HG02678 (cell line): Measurements from ENCODE around the gene KLHL26.

ENCODE experiments used
- ATAC-seq: cut with Tn5 transposase; IDR thresholded peaks from one replicate; pipeline ENCODE4 v1.9.1; 2021; ENCODE audit warnings: mild to moderate bottlenecking, moderate library complexity; ENCODE audit not compliant: unreplicated experiment

KLHL26 gene

GRCh38 chr19:18612772-18613588, 23.8 kb upstream of the KLHL26 start, which contains the start of gene TMEM59L:
TMEM59L (plus strand) TSS chr19:18612870; CDS start chr19:18612959, 89 bp downstream.
- no peak for ATAC-seq

DNA sequence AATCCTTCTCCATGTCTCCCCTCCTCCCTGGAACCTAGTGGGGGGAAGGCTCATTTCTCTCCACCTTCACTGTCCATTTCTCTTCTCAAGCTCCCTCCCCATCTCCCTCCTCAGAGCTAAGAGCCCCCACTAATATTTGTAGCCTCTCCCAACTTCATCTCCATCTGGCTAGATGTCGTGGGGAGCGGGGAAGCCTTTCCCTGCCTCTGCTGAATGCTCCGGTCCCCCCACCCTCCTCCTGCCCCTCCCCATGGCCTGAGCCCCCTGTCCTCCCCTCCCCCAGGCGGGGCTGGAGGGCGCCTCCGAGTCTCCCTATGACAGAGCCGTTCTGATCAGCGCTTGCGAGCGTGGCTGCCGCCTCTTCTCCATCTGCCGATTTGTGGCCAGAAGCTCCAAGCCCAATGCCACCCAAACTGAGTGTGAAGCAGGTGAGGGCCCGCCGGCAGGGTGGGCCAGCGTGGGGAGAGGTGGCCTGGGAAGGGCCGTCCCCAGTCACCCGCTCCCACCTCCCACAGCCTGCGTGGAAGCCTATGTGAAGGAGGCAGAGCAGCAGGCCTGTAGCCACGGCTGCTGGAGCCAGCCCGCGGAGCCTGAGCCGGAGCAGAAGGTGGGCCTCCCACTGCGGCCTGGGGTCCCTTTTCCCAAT, 23.1 kb upstream of the KLHL26 start:
- ATAC-seq, result no peak

- ATAC-seq, result no peak
Observed at GRCh38 chr19:18616023-18616422, 20.8 kb upstream of the KLHL26 start.

GRCh38 chr19:18617562-18617961, 19.3 kb upstream of the KLHL26 start:
- no peak for ATAC-seq

- no peak for ATAC-seq
Observed at GRCh38 chr19:18618236-18618635, 18.6 kb upstream of the KLHL26 start.

DNA sequence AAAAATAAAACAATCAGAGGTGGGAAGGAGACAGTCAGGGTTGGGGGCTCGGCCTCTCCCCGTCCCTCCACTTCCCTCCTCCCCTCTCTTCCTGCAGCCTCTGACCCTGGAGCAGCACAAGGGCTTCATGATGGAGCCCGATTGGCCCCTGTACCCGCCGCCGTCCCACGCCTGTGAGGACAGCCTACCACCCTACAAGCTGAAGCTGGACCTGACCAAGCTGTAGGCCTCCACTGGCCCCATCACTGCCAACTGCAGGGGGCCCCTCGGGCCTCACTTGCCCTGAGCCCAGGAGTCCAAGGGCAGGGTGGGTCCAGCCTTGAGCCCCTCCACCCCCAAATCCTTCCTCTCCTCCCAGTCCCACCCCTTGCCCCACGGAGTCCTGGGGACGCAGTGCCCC, 16.5 kb upstream of the KLHL26 start:
- no peak for ATAC-seq

DNA sequence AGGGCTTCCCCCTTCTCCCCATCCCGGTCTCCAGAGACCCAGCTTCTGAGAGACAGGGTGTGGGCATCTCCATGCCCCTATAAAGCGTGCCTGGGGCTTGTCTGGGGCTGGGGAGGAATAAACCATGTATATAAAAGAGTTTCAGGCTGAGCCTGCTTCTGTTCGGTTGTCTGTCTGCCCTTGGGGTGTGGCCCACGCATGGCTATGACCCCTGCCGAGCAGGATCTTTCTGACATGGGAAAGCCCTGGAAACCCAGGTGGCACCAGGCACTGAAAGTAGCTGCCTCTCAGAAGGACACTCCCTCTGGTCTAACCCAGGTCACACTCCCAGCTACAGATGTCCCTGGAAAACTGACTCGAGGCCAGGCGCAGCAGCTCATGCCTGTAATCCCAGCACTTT, 15.9 kb upstream of the KLHL26 start:
- no peak for ATAC-seq

DNA sequence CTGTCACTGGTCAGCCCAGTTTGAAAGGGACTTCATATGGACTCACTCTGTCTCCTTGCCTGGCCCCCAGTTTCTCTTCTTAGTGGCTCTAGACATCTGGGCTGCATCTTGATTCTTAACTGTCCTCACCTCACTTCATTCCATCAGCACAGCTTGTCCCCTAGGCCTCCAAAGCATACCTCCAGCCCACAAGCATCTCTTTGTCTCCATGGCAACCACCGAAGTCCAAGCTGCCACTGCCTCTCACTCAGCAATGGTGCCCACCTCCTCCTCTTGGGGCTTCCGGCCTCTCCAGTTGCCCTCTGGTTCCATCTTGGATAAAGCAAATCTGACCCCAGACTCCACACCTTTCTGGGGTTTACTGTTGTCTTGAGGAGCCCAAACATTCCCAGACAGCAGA, 9.9 kb upstream of the KLHL26 start:
- no peak for ATAC-seq

DNA sequence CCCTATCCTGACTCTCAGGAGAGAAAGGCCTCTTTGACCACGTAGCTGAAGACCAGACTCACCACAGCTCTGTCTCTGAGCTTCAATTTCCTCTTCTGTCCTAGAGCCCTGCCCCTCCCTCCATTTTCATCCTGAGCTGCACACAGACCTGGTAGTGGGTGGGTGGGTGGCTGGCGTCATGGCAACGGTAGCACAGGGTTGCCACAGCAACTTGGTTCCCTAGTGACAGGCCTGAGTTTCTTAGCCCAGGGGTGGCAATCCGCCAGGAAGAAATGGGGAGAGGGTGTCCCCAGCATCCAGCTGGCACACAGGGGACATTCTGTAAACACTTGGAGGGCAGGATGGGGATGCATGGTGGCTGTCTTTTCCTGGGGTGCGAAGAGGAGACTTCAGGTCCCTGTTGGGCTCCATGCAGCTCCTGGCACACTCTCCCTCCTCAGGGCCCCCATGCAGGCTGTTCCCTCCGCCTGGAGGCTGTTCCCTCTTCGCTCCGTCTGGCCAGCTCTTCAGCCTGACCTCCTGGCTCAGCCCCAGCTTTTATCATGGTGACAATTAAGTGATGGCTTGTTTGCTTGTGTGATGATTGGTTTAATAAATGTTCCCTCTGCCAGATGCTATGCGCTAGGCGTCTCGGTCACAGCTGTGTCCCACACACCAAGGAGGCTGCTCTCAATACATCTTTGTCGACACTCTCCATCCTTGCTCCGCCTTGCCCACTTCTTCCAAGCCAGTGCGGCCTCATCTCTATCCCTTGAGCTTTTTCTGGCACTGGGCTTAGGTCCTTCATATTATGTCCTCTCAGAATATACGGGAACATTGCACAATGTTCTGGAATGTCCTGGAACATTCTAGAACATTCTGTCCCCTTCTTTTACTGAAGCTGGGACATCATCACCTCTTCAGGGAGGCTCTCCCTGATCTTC, 7.4 kb upstream of the KLHL26 start:
- no peak for ATAC-seq

DNA sequence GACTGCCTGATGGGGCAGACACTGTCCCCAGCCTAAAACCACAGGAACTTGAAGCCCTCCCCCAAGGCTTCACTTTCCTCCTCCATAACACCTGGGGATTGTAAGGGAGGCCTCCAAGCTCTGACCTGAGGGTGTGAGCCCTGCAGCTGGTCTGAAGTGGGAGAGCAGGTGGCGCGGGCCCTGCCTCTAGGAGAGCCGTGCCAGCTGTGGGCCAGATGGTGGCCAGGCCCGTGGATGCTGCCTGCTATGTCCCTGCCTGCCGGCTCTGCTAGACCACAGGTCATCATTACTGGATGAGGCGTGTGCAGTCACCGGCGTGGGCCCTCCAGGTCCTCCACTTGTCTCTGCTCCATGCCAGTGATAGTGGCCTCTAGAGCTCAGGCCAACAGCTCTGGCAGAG, 3.5 kb upstream of the KLHL26 start:
- no peak for ATAC-seq

DNA sequence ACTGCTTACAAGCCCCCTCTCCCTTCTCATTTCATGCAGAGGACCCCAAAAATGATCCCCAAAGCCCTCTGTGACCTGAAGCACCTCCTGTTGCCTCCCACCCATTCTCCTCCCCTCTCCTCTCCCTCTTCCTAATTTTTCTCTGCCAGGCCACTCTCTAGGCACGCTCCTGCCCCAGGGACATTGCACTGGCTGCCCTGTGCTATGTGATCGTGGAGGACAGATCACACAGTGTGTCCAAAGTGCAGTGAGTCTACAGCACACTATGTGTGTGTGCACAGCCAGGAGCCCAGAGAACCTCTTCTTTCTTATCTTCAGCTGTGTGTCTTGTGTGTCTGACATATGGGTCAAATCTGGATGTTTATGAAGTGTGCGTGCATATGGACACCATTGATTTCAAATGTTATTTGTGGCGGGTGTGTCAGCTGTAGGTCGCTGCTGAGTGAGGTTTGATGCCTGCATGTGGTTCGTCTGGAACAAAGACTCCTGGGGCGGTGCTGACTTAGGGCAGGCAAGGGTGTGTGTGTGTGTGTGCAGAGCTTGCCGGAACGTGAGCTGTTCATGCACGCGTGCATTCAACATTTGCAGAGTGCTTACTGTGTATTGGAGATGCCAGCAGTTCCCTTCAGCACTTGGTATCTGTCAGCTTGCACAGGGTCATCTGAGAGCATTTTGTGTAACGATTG, 2.1 kb upstream of the KLHL26 start:
- ATAC-seq, result no peak

- ATAC-seq, result no peak
Observed at GRCh38 chr19:18635831-18636182, 1.0 kb upstream of the KLHL26 start.

- ATAC-seq, result peak; percentile 85
Observed at GRCh38 chr19:18636183-18636968, 452 bp upstream of the KLHL26 start.

GRCh38 chr19:18637673-18638630, 1.1 kb downstream of the KLHL26 start:
- ATAC-seq, result no peak

GRCh38 chr19:18639706-18640243, 2.9 kb downstream of the KLHL26 start:
- no peak for ATAC-seq

DNA sequence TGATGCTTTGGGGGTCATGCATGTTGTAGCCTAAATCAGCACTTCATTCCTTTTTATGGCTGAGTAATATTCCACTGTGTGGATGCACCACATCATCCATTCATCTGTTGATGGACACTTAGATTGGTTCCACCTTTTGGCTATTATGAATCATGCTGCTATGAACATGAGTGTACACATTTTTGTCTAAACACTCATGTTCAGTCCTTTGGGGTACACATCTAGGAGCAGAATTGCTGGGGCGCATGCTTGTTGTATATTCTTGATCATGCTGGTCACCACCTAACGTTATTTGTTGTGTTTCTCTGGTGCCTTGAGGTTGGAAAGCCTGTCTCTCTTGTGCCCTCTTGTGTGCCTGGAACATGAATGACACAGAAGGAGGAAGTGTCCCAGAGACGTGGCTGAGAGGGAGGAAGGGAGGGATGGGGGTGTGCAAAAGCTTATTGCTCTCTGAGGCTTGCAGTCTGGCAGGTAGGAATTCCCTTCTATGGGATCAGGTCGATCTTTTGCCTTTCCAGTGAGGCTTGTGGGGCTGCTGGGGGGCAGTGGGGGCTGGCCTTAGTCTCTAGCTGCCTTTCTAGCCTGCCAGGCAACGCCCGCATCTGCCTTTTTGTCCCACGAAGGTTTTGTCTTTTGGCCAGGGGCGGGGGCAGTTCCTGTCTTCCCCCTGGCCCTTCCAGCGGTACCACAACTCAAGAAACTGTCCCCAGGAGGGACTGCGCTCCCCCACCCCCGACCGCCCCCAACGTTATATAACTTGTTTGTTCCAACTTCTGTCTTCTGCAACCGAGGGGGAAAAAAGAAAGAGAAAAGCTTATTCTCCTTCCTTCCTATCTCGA, 7.6 kb downstream of the KLHL26 start:
- ATAC-seq, result no peak

DNA sequence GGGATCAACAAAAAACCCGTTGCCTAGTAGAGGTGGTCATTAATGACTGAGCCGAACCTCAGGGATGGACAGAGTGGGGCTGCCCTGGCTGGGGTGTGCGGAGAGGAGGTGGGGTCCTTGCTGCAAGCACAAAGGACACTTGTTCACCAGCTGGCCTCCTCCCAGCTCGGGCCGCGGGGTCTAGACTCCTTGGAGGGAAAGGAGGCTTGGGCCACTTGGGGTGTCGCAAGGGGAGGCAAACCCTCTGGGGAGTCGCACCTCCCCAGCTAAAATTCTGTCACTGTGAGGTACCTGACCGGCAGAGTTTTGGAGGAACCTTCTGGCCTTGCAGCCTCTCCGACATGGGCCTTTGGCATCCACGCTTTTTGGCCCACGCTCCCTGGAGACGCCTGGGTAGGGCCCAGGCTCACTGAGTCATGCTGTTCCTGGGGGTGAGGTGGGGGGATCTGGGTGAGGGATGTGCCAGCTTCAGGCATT, 8.2 kb downstream of the KLHL26 start:
- no peak for ATAC-seq
